GM18873 (cell line): ENCODE measurements around the gene SUN1.
A peak's percentile ranks its signal among the peaks of the same experiment; 100 is the strongest.
"Not testable (repeated sequence)": the region's sequence is repeated elsewhere in the genome, so short reads cannot be mapped to it uniquely, and the experiment has no call there.

Source experiments
- ATAC-seq: cut with Tn5 transposase; IDR thresholded peaks from one replicate; pipeline ENCODE4 v1.9.1; 2021; ENCODE audit warnings: mild to moderate bottlenecking, moderate library complexity, moderate number of reproducible peaks; ENCODE audit not compliant: unreplicated experiment, low FRiP score

Gene SUN1

DNA sequence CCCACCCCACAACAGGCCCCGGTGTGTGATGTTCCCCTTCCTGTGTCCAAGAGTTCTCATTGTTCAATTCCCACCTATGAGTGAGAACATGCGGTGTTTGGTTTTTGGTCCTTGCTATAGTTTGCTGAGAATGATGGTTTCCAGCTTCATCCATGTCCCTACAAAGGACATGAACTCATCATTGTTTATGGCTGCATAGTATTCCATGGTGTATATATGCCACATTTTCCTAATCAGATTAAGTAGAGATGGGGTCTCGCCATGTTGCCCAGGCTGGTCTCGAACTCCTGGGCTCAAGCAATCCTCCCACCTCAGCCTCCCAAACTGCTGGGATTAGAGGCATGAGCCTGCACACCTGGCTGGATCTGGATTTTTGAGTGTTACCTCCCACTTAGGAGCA lies 28.5 kb upstream of the SUN1 start:
- ATAC-seq, result not testable (repeated sequence)

DNA sequence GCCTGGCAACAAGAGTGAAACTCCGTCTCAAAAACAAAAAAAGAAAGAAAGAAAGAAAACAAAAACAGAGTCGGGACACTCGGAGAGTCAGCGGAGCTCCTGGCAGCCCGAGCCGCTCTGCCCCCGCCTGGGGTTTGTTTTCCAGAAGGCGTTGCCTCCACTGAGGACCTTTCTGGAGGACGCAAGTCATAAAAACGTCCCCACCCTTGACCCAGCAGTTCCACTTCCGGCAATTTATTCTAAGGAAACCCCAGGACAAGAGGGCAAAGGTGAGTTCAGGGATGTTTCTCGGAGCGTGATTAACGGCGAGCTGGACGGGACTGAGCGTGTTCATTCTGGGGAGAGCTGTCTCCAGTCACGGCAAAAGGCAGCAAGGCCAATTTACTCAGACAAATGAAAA lies 27.0 kb upstream of the SUN1 start:
- no peak for ATAC-seq

DNA sequence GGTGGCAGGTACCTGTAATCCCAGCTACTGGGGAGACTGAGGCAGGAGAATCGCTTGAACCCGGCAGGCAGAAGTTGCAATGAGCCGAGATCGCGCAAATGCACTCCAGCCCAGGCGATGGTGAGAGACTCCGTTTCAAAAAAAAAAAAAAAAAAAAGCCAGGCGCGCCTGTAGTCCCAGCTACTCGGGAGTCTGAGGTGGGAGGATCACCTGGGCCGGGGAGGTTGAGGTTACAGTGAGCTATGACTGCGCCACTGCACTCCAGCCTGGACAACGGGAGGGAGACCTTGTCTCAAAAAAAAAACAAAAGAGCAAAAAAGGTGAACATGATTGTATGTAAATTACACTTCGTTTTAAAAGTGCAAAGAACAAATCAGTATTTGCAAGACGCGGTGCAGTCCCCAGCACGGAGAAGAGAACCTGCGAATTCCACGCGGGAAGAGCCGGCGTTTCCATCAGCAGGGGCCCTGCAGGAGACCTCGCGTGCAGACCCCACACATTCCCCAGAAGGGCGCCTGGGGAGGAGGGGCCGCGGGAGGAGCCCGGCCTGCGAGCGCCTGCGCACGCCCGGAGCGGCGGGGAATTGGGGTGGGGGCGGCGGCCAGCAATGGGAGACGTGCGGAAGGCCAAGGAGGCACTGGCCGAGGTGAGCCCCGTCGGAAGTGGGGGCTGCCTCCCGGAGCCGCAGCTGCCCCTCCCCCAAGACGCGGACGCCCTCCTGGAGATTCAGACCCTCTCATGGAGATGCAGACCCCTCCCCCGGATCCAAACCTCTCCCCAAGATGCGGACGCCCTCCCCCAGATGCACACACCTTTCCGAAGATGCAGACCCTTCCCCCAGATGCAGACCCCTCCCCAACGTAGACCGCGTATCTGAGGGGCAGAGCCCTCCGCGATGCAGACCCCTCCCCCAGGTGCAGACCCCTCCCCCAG lies 16.7 kb upstream of the SUN1 start:
- no peak for ATAC-seq

DNA sequence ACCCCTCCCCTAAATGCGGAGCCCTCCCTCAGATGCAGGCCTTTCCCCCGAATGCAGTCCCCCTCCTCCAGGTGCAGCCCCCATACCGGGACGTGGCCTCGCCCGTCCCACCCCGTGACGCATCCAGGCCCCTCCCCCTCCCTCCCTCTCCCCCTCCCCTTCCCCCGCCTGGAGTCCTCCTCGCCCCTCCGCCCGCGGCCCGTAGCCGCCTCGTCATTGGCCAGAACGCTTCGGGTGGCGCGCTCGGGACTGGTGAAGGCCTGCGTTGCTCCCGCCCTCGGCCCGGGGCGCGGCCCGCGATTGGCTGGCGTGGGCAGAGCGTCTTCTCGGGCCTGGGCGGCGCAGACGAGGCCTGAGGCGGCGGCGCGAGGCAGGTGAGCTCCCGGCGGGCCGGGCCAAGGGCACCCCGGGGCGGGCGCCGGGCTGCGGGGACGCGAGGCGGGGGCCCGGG lies 16.0 kb upstream of the SUN1 start:
- peak; percentile 86 for ATAC-seq

DNA sequence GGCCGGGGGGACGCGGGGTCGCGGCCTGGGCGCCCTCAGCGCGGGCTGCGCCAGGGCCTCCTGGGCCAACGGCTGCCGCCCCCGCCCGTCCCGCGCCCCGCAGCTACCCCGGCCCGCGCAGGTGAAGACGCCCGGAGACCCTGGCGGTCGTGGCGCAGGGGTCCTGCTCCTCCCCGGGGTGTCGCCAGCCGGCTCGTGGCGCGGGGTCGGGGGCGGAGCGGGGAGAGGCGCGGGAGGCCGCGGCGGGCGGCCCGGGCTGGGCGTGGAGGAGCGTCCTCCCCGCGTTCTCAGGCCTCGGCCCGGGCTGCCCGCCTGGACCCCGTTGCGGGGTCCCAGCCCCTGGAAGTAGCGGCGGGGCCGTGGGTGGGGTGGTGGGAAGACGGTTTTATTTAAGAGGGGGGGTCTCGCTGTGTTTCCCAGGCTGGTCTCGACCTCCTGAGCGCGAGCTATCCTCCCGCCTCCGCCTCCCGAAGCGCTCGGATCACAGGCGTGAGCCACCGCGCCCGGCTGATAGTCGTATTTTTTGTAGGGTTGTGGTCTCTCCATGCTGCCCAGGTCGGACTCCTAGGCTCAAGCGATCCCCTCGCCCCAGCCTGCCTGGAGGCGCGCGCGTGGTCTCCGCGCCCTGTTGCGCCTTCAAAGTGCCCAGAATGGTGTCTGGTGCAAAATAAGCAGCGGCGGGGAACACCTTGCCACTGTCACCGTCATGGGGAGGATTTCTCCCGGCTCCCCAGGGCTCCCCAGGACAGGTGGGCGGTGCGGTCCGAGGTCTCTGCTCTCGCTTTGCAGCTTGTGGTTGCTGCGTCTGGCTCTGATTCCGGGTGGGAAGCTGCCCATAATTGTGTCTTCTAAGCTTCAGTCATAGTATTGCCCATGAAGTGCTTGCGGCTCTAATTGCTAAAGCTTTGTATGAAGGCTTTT lies 15.3 kb upstream of the SUN1 start:
- ATAC-seq, result no peak

DNA sequence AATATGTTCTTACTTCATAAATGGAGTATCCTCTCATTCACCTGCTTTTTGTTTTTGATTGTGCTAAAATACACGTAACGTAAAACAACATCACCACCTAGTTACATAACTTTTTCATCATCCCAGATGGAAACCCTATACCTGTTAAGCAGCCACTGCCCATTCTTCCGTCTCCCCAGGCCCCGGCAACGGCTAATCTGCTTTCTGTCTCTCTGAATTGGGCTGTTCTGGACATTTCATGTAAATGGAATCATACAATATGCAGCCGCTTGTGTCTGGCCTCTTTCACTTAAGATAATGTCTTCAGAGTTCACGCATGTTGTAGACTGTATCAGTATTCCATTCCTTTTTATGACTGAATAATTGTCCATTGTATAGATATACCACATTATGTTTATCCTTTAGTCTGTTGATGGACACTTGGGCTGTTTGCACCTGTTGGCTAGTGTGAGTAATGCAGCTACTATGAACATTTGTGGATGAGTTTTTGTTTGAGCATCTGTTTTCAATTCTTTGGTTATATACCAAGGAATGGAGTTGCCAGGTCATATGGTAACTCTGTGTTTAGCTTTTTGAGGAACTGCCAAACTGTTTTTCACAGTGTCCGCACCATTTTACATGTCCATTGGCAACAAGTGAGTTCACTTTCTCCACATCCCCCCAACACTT lies 14.1 kb upstream of the SUN1 start:
- ATAC-seq, result no peak

DNA sequence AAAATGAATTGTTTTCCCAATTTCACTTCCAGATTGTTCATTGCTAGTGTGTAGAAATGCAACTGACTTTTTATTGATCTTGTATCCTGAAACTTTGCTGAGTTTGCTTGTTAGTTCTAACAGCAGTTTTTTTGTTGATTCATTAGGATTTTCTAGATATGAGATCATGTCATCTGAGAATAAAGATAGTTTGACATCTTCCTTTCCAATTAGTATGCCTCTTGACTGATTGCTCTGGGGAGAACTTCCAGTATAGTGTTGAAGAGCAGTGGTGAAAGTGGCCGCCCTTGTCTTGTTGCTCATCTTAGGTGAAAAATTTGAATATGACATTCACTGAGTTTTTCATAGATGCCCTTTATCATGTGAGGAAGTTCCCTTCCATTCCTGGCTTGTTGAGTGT lies 11.9 kb upstream of the SUN1 start:
- ATAC-seq, result no peak

DNA sequence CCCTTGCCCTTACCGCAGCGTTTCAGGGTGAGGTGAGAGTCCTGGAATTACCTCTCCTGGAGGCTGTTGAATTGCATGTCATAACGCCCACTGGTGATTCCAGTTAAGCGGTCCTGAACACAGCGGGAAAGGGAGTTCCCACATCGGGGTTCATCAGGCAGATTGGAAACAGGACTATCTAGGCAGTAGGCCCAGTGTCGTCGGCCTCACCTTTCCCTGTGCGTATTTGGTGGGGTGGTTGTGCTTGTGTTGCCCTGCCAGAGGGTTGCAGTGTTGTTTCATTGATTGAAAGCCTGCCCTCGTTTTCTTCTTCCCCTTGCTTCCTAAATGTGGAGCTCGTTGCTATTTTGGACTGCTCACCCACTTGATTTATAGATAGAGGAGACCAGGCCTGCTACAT lies 10.6 kb upstream of the SUN1 start:
- ATAC-seq, result no peak

DNA sequence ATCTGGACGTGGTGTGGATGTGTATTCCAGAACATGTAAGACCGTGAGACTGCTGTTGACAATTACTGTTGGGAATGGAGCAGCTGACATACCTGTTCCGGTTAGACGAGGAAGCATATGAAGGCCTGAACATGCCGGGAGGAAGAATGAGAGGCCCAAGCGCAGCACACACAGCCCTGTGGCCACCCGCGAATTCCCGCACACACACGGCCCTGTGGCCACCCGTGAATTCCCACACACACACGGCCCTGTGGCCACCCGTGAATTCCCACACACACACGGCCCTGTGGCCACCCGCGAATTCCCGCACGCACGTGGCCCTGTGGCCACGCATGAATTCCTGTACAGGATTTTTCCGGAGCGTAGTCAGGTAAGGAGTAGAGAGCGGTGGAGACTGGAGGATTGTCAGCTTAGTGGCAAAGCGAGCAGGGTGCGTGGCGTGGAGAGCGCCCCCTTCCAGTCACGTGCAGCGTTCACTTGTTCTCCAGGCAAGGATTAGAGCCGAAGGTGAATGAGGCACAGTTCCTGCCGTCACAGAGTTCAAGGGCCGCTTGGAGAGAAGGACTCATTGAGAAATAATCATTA lies 9.5 kb upstream of the SUN1 start:
- ATAC-seq, result no peak

DNA sequence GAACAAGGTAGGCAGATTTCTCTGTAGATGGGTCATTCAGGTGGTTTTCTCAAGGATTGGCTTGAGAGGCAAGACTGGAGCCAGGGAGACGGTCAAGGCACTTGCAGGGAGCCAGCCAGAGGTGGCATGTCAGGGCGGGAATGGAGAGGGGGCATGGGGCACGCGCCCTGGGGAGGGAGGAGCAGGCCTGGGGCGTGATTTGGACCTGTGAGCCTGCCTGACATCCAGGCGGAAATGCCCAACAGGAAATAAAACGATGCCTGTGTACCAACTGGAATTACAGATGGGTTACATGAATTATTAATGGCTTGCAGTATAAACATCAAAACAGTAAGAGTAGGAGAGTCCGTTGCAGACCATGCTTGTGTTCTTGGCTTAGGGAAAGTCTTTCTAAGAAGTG lies 8.6 kb upstream of the SUN1 start:
- no peak for ATAC-seq

DNA sequence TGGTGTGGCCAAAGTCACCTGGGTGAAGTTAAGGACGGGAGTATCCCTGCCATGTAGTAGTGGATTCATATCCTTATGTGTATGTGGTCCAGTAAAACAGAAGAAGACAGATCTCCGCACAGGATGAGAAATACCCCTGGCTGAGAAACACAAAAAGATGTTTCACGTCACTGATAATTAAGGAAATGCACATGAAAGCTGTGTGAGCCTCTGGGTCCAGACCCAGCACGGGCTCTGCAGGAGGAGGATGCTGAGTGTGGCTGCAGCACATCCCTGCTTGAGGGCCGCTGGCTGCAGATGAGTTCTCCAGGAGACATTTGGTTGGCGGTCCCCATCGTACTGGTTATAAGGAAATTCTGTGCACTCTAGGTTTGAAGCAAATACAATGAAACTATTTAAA lies 8.2 kb upstream of the SUN1 start:
- ATAC-seq, result no peak

DNA sequence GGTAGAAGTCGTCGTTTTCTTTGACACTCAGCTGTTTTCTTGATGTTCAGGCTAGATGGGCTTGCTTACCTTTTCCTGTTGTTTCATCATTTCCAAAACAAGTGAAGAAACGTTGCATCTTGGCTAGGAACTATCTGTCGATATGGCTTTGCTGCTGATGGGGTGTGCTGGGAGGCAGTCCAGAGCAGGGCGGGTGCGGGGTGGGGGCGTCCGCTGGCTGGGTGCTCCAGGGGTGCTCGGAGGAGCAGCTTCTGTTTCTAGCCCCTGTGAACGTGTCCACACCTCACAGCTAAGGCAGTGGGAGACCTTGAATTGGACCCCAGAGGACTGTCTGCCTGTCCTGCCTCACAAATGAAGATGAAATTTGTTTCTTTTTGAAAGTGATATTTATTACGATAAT lies 7.6 kb upstream of the SUN1 start:
- no peak for ATAC-seq

DNA sequence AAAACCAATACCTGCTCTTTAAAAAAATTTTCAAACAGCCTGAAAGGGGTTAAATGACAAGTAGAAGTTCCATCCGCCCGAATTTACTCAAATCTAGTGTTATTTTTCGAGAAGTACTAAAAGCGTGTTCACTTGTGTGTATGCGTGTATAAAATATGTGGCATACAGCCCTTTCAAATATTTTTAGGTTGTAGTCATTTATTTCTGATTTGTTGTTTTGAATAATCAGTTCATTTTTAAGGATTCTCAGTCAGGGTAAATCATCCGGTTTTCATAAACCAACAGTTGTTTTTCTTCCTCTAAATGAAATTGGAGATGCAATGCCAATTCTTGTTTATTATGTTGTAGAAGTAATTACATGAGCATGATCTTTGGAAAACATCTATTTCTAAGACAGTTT lies 6.9 kb upstream of the SUN1 start:
- no peak for ATAC-seq

DNA sequence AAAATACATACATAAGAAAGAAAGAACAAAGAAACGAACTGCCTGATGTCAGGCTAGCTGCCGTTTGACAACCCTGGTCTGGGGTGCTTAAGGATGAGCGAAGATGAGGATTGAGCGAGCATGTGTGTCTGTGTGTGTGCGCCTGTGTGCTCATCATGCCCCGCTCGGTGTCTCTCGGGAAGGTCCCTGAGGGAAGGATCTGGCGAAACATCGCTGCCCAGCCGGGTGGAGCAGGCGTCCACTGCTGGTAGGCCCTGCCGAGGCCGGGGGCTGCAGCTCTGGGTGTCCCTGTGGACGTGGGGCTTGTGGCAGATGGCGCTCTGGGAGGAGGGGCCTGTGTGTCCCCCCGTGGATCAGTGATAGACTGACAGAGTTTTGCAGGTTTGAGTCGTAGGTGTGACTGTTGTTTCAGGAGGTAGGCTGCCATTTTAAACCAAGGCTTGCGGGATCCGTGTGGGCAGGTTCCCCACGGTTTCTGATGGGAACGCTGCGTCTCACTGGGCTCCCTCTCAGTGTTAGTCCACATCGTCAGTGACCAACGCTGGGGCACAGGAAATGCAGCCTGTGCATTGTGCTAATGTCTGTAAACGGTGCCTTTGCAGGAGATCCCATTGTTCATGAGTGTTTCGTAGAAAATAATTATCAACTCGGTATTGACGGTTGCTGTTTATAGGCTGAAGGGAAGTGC lies 5.9 kb upstream of the SUN1 start:
- no peak for ATAC-seq

DNA sequence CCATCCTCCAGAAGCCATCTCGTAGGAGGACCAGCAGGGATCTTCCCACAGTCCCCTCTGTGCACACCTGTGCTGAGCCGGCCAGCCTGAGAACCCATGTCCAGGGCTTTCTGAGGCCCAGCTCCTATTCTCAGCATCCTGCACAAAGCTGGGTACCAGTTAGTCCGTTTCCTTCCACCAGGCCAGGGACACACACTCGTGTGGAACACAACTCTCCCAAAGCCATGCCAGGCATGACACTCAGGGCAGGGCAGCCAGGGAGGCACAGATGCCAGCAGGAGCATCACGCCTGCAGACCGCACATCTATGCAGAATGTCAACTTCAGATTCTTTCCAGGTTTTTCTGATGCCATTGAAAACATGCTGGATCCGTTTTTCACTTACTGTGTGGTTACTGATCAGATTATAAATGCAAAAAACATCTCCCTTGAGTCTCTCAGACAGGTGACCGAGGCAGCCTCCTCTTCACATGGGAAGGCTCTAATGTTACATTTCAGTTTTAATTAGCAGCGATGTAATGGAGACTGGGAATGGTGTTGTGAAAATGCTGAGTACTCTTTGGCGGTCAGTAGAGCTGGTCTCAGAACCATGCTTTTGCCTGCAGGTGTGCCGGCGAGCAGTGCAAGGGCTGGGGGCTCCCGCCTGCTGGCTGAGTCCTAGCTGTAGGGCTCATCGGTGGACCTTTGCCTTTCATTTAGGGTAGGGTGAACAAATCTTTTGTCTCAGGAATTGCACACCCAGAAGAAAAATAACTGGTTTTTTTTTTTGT lies 3.3 kb upstream of the SUN1 start:
- no peak for ATAC-seq

DNA sequence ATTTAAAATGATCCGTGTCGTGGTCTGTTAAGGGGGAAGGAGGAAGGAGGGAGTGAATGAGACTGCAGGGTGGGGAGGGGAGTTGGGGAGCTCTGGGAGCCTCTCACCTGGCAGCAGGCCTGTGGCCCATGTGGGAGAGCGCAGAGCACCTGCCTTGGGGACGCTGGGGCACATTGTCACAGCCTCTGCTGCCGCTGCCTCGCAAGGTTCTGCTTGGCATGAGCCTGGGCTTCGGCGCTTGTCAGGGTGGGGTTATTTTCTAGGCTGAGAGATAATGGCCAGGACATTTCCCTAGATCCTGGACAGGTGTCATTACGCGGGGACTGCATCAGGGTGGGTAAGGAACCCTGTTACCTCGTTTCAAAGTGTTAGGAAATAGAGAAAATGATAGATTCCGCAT lies 2.2 kb upstream of the SUN1 start:
- no peak for ATAC-seq

DNA sequence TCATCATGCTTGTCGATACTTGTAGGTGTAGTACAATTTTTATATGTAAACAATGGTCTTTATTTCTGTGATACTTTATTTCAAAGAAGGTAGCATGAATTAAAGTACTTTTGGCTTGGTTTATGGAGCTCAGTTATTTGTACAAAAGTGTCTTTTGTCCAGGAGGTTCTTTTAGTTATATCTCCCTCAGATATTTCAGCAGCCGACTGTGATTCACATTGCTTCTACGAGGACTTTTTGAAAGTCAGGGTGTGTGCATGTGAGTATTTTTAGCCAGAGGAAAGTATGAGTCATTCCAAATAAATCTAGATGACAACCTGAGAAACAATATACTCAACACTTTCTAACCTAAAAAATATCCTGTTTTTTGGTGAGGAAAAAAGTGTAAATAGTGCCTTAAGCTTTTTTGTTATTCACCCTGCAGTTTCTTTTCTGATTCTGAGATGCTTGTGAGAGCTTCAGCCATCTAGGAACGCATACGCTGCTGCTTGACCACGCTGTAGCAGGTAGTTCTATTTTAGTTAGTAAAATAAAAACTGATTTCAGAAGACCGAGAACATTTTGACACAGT lies 595 bp upstream of the SUN1 start:
- peak; percentile 40 for ATAC-seq

DNA sequence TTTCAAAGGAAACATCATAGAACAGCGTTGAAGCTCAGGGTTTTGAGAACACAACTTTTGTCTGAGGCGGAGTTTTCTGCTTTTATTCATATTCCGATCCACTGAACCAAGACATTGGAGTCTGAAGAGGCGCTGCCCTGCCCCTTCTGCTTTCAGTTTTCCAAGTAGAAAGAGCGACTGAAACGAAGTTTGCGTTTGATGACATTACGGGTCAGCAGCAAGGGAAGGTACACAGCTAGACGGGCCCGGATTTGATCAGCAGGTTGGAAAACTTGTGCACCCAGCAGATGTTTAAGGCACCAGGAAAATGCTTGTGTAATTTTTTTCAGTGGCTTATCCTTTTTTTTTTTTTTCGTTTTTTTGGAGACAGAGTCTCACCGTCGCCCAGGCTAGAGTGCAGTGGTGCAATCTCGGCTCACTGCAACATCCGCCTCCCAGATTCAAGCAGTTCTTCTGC lies 720 bp downstream of the SUN1 start:
- ATAC-seq, result no peak
